GM20000 (cell line): Measurements from ENCODE around the gene TNPO1.

ENCODE experiments used
- DNase-seq: peaks from one replicate; pipeline ENCODE4 v3.0.0; 2012; ENCODE audit warnings: low spot score
- TF ChIP-seq, protein P1 (sequence below): IDR thresholded peaks from 2 replicates; pipeline ENCODE4 v1.5.1; 2012; ENCODE audit warnings: mild to moderate bottlenecking, control low read depth; ENCODE audit errors: extremely low read depth, missing control alignments

The TNPO1 gene

DNA sequence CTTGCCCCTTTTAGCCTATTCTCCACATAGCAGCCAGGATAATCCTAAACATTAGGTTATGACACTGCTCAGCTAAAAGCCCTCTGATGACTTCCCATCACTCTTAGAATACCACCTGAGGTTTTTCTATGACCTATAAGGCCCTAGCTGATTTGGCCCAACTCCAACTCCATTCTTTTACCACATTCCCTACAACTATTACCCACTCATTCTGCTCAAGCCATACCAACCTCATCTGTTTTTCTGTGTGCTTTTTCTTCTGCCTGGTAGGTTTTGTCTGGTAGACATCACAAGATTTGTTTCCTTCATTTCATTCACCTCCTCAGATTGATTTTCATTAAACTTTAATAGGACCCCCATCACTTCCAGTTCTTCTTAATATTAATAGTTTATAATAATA, 126.8 kb downstream of the TNPO1 start:
- DNase-seq: no peak
- TF ChIP-seq, protein P1, sequence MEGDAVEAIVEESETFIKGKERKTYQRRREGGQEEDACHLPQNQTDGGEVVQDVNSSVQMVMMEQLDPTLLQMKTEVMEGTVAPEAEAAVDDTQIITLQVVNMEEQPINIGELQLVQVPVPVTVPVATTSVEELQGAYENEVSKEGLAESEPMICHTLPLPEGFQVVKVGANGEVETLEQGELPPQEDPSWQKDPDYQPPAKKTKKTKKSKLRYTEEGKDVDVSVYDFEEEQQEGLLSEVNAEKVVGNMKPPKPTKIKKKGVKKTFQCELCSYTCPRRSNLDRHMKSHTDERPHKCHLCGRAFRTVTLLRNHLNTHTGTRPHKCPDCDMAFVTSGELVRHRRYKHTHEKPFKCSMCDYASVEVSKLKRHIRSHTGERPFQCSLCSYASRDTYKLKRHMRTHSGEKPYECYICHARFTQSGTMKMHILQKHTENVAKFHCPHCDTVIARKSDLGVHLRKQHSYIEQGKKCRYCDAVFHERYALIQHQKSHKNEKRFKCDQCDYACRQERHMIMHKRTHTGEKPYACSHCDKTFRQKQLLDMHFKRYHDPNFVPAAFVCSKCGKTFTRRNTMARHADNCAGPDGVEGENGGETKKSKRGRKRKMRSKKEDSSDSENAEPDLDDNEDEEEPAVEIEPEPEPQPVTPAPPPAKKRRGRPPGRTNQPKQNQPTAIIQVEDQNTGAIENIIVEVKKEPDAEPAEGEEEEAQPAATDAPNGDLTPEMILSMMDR: no peak

DNA sequence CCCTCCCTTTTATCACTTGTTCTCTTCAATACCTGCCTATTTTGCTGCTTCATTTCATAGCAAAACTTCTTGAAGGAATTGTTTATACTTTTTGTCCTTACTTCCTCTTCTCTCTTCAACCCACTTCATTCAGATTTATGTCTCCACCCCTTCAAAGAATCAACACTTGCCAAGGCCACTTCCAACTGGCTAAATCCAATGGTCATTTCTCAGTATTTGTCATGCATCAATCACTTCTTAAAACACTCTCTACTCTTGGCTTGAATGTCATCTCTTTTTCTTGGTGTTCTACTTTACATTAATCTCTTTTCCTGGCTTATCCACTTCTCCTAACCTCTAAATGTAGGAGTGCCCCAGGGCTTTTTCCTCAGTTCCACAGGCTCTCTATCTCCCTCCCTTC, 131.0 kb downstream of the TNPO1 start:
- TF ChIP-seq, protein P1: no peak
- no peak for DNase-seq

DNA sequence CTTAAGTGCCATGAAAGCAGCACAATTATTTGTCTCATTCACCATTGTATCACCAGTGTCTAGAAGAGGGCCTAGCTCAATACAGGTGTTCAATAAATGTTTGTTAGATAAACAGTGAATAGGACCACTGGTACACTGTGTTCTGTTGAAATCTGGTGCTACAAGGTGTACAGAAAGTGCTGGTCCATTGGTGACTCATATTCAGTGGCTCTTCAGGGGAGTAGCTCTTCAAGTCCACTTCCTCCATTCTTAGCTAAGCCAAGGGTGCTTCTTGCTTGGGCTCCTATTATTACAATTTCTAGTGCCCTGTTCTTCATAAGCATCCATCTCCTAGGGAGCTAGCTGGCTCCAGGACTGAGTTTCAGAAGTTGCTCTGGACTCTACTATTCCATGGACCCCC, 133.0 kb downstream of the TNPO1 start:
- TF ChIP-seq, protein P1: no peak
- no peak for DNase-seq

DNA sequence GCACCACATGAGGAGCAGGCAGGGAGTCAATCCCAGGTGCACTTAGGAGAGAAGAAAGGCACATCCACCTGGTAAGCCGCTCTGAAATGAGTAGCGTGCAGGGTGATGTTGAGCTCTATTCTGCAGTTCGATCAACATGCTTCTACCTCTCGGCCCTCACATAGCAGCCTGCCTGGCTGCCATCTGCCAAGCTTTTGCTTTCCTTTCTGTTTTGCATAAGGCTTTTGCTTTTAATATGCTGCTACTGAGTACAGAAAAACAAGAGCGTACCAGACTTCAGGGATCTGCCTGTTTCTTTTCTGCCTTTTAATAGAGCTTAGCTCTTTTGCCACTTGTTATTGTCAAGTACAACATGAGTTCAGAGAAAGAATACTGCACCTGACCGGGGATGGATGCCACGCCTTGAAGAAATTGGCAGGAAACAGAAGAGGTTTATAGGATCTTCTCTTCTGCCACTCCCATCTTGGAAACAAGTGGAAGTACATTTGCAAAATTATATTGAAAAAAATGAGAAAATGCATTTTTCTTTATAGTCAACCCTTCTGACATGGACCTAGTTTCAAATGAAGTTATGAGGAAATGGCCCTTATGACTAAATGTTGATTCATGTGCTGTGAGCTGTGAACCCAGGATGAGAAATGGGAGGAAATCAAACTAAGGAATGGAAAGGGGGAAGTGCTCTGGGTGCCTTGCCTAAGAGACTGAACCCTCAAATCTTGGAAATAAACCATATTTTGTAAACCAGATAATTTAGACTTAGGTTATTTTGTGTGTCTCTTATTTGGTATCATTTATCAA, 135.4 kb downstream of the TNPO1 start:
- DNase-seq: no peak

DNA sequence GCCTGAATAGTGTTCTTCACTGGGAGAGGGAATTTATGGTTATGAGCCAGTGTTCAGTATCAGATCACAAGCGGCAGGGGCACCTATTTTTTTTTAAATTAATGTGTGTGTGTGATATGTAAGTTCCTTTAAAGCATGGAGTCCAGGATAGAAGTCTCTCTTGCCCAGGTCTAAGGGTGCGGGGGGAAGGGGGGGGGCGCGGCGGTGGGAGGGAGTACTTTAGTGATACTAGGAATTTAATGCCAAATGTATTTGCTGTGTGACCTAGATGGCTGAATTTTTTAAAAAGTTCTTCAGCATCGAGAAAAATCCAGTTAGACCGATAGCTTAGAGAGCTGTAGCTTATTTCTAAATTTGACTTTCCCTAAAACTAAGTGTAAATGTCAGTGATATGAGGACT, 137.9 kb downstream of the TNPO1 start:
- DNase-seq: no peak
- TF ChIP-seq, protein P1: no peak

More for the DNA sequence above, 135.4 kb downstream of the TNPO1 start:
- TF ChIP-seq, protein P1: no peak

DNA sequence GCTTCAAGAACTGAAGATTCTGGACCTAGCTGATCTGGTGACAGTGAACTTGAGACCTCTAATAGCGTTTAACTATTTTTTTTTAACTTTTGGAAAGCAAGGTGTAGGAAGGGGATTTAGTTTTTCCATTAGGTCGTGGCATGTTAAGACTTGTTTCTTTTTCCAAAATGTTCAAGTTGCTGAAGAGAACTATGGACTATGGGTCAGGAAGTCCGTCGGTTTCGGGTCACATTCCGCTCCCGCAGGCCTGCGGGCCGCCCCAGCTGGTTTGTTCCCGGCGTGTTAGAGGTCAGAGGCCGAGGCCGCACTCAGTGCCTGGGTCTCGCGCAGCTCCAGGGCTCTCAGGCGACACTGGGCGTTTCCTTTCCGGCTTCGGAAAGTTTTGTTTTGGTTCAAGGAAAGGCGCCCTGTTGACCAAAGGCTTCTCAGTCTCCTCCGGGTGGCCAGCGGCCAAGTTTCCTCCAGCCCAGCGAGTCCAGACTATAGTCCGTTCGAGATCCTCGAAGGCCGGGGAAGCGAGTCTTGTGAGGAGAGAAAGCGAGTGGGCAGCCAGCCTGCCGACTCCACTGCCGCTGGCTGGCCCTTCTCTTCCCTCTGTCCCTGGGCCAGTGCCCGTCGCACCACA, 138.8 kb downstream of the TNPO1 start:
- TF ChIP-seq, protein P1: no peak
- no peak for DNase-seq

DNA sequence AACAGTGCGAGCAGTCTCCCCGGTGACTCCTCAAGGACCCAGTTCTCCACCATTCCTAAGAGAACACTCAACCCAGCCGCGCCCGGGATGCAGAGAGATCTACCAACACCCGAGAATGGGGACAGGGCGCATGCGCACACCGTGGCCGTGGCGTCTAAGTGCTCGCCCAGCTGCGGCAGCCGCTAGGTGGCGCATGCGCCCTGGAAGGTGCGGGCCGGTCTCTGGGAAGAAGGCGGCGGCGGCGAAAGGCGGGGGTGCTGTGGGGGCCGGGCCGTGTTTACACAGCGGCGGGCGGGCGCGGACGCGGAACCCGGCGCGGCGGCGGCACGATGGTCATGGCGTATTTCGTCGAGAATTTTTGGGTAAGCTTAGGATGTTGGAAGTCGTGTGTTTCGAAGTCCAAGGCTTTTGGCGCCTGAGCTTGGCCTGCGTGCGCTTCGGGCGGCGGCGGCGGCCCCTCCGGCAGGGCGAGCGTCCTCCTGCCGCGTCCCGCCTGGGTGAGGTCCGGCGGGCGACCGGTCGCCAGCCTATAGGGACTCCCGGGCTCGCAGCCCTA, 139.4 kb downstream of the TNPO1 start, which contains the start of gene FCHO2:
Gene FCHO2, plus strand, starts transcription at position 274 of the 556 bp plus-strand sequence. Its CDS starts 56 bp downstream, at position 330.
- DNase-seq: peak; percentile 98
- TF ChIP-seq, protein P1: peak; percentile 86
